IPS DF 6.9 (cell line): ENCODE measurements around the gene VPS13A.

Source experiments
- DNase-seq: peaks from one replicate; pipeline ENCODE4 v3.0.0-alpha.2; 2013; ENCODE audit warnings: low read depth, low spot score
- H3K27ac ChIP-seq: one replicate; pipeline ENCODE4 v1.5.1; 2013; ENCODE audit warnings: low read length, control low read depth
- H3K27me3 ChIP-seq: 2 replicates; pipeline ENCODE4 v1.6.1; 2013; ENCODE audit warnings: mild to moderate bottlenecking, low read length; ENCODE audit not compliant: control insufficient read depth, insufficient read depth
- H3K36me3 ChIP-seq: 2 replicates; pipeline ENCODE4 v1.6.1; 2013; ENCODE audit warnings: low read length; ENCODE audit not compliant: control insufficient read depth, insufficient read depth
- H3K4me1 ChIP-seq: 2 replicates; pipeline ENCODE4 v1.6.1; 2013; ENCODE audit warnings: low read length; ENCODE audit not compliant: control insufficient read depth, insufficient read depth
- H3K4me3 ChIP-seq: 2 replicates; pipeline ENCODE4 v1.5.1; 2013; ENCODE audit warnings: mild to moderate bottlenecking, low read length
- H3K9me3 ChIP-seq: 2 replicates; pipeline ENCODE4 v1.6.1; 2013; ENCODE audit warnings: low read length, inconsistent platforms; ENCODE audit not compliant: control insufficient read depth, insufficient read depth
- whole genome bisulfite sequencing: extraction: QIAGEN DNeasy Blood & Tissue Kit; methylation state at CpG from one replicate; pipeline ENCODE4 v1.1.7; 2013; ENCODE audit warnings: mixed read lengths, missing lambda C conversion rate; ENCODE audit not compliant: insufficient read length, insufficient coverage; 5-methylcytosine and 5-hydroxymethylcytosine counted together

VPS13A gene

GRCh38 chr9:77291714-77292113 lies 114.4 kb downstream of the VPS13A start:
- H3K27ac ChIP-seq, result no peak overlapping the region
- peaks cover 5% of the 10 kb centered on the region for H3K4me1 ChIP-seq
- WGBS, result no CpG with 5 or more reads among the region's 1 CpG
- no peaks in the 10 kb centered on the region for H3K36me3 ChIP-seq
- H3K27me3 ChIP-seq, result no peaks in the 10 kb centered on the region
- H3K9me3 ChIP-seq, result no peaks in the 10 kb centered on the region
- DNase-seq, result peak; percentile 33
- H3K4me3 ChIP-seq, result no peak overlapping the region

GRCh38 chr9:77293949-77294348 lies 116.6 kb downstream of the VPS13A start:
- Histone ChIP-seq H3K27ac (no peak overlapping the region), H3K36me3 (no peaks in the 10 kb centered on the region), H3K4me1 (peaks cover 5% of the 10 kb centered on the region), H3K27me3 (no peaks in the 10 kb centered on the region), H3K9me3 (no peaks in the 10 kb centered on the region), H3K4me3 (no peak overlapping the region)
- WGBS, result no CpG with 5 or more reads among the region's 6 CpGs
- DNase-seq, result no peak

GRCh38 chr9:77304543-77304942 lies 127.2 kb downstream of the VPS13A start:
- H3K27ac ChIP-seq, result no peak overlapping the region
- H3K9me3 ChIP-seq, result no peaks in the 10 kb centered on the region
- no peak for DNase-seq
- no peaks in the 10 kb centered on the region for H3K4me1 ChIP-seq
- H3K4me3 ChIP-seq, result no peak overlapping the region
- H3K27me3 ChIP-seq, result no peaks in the 10 kb centered on the region
- no peaks in the 10 kb centered on the region for H3K36me3 ChIP-seq

- Histone ChIP-seq H3K36me3 (no peaks in the 10 kb centered on the region), H3K27ac (no peak overlapping the region), H3K9me3 (no peaks in the 10 kb centered on the region), H3K4me3 (no peak overlapping the region), H3K27me3 (no peaks in the 10 kb centered on the region), H3K4me1 (no peaks in the 10 kb centered on the region)
- no CpG with 5 or more reads among the region's 1 CpG for WGBS
- DNase-seq, result no peak
Measured at GRCh38 chr9:77305622-77306400, 128.5 kb downstream of the VPS13A start.

GRCh38 chr9:77307166-77307565 lies 129.8 kb downstream of the VPS13A start:
- Histone ChIP-seq H3K4me3 (no peak overlapping the region), H3K27me3 (no peaks in the 10 kb centered on the region), H3K9me3 (no peaks in the 10 kb centered on the region), H3K36me3 (no peaks in the 10 kb centered on the region), H3K27ac (no peak overlapping the region), H3K4me1 (no peaks in the 10 kb centered on the region)
- no CpG with 5 or more reads among the region's 2 CpGs for WGBS
- no peak for DNase-seq

GRCh38 chr9:77316058-77316457 lies 138.7 kb downstream of the VPS13A start:
- H3K4me1 ChIP-seq, result no peaks in the 10 kb centered on the region
- no peak for DNase-seq
- no peaks in the 10 kb centered on the region for H3K36me3 ChIP-seq
- no CpG with 5 or more reads among the region's 1 CpG for WGBS
- H3K4me3 ChIP-seq, result no peak overlapping the region
- no peak overlapping the region for H3K27ac ChIP-seq
- no peaks in the 10 kb centered on the region for H3K27me3 ChIP-seq
- H3K9me3 ChIP-seq, result no peaks in the 10 kb centered on the region

- H3K9me3 ChIP-seq, result no peaks in the 10 kb centered on the region
- no peaks in the 10 kb centered on the region for H3K27me3 ChIP-seq
Measured at GRCh38 chr9:77325058-77325457, 147.7 kb downstream of the VPS13A start.

GRCh38 chr9:77328102-77328501 lies 150.8 kb downstream of the VPS13A start:
- WGBS, result no CpG with 5 or more reads among the region's 1 CpG
- H3K27me3 ChIP-seq, result no peaks in the 10 kb centered on the region
- no peak overlapping the region for H3K27ac ChIP-seq
- DNase-seq, result no peak
- no peak overlapping the region for H3K4me3 ChIP-seq
- H3K36me3 ChIP-seq, result no peaks in the 10 kb centered on the region
- H3K4me1 ChIP-seq, result no peaks in the 10 kb centered on the region
- H3K9me3 ChIP-seq, result no peaks in the 10 kb centered on the region

More at GRCh38 chr9:77325058-77325457, 147.7 kb downstream of the VPS13A start:
- no peak for DNase-seq
- no peak overlapping the region for H3K4me3 ChIP-seq
- no CpG with 5 or more reads among the region's 5 CpGs for WGBS
- no peak overlapping the region for H3K27ac ChIP-seq
- no peaks in the 10 kb centered on the region for H3K36me3 ChIP-seq
- H3K4me1 ChIP-seq, result no peaks in the 10 kb centered on the region

- whole genome bisulfite sequencing, result 100% methylated on average over 3 of the region's 5 CpGs
- no peak for DNase-seq
- H3K4me1 ChIP-seq, result no peaks in the 10 kb centered on the region
- H3K27ac ChIP-seq, result no peak overlapping the region
- H3K27me3 ChIP-seq, result no peaks in the 10 kb centered on the region
- no peak overlapping the region for H3K4me3 ChIP-seq
- no peaks in the 10 kb centered on the region; the same call in 1 of the 2 replicates for H3K36me3 ChIP-seq
- H3K9me3 ChIP-seq, result no peaks in the 10 kb centered on the region
Measured at GRCh38 chr9:77370064-77370463, 192.7 kb downstream of the VPS13A start.

- no peak overlapping the region for H3K27ac ChIP-seq
- H3K4me3 ChIP-seq, result no peak overlapping the region
- H3K4me1 ChIP-seq, result no peaks in the 10 kb centered on the region
- H3K36me3 ChIP-seq, result no peaks in the 10 kb centered on the region; the same call in 1 of the 2 replicates
- DNase-seq, result no peak
- WGBS, result no CpG with 5 or more reads among the region's 3 CpGs
- no peaks in the 10 kb centered on the region for H3K9me3 ChIP-seq
- no peaks in the 10 kb centered on the region for H3K27me3 ChIP-seq
Measured at GRCh38 chr9:77374266-77374665, 196.9 kb downstream of the VPS13A start.

- Histone ChIP-seq H3K4me1 (no peaks in the 10 kb centered on the region), H3K4me3 (no peak overlapping the region), H3K27me3 (no peaks in the 10 kb centered on the region), H3K9me3 (no peaks in the 10 kb centered on the region), H3K36me3 (no peaks in the 10 kb centered on the region; the same call in 1 of the 2 replicates), H3K27ac (no peak overlapping the region)
- WGBS, result no CpG with 5 or more reads among the region's 6 CpGs
- no peak for DNase-seq
Measured at GRCh38 chr9:77375956-77376532, 198.7 kb downstream of the VPS13A start.
